ENCODE data around the gene BCR.

BCR gene

GRCh38 chr22:23177197-23177596 is 3.1 kb upstream of the BCR start:
- DNase-seq (ENCODE audit: low spot score) = no peak

- DNase-seq (ENCODE audit: low spot score) = peak; percentile 61
These were observed 1.6 kb upstream of the BCR start for GRCh38 chr22:23178512-23179254.

GRCh38 chr22:23179381-23180299 is 669 bp upstream of the BCR start:
- no peak for DNase-seq (ENCODE audit: low spot score)

GRCh38 chr22:23180893-23181720 is 798 bp downstream of the BCR start:
- DNase-seq (ENCODE audit: low spot score) = no peak

GRCh38 chr22:23181721-23182308 is 1.5 kb downstream of the BCR start:
- no peak for DNase-seq (ENCODE audit: low spot score)

- DNase-seq (ENCODE audit: low spot score) = peak; percentile 70
These were observed 2.2 kb downstream of the BCR start for GRCh38 chr22:23182309-23183060.

- DNase-seq (ENCODE audit: low spot score) = peak; percentile 44
These were observed 2.9 kb downstream of the BCR start for GRCh38 chr22:23183061-23183698.

- DNase-seq (ENCODE audit: low spot score) = no peak
These were observed 3.9 kb downstream of the BCR start for GRCh38 chr22:23184100-23184763.

- DNase-seq (ENCODE audit: low spot score) = no peak
These were observed 4.4 kb downstream of the BCR start for GRCh38 chr22:23184764-23185113.

GRCh38 chr22:23187211-23187610 is 6.9 kb downstream of the BCR start:
- no peak for DNase-seq (ENCODE audit: low spot score)

GRCh38 chr22:23187871-23188700 is 7.8 kb downstream of the BCR start:
- DNase-seq (ENCODE audit: low spot score) = no peak

GRCh38 chr22:23190526-23190925 is 10.2 kb downstream of the BCR start:
- no peak for DNase-seq (ENCODE audit: low spot score)

GRCh38 chr22:23192133-23192532 is 11.8 kb downstream of the BCR start:
- DNase-seq (ENCODE audit: low spot score) = no peak

- DNase-seq (ENCODE audit: low spot score) = no peak
These were observed 12.2 kb downstream of the BCR start for GRCh38 chr22:23192558-23192957.

- DNase-seq (ENCODE audit: low spot score) = no peak
These were observed 13.0 kb downstream of the BCR start for GRCh38 chr22:23193196-23193827.

- DNase-seq (ENCODE audit: low spot score) = no peak
These were observed 13.6 kb downstream of the BCR start for GRCh38 chr22:23193882-23194281.

- DNase-seq (ENCODE audit: low spot score) = no peak
These were observed 15.9 kb downstream of the BCR start for GRCh38 chr22:23196165-23196564.

- no peak for DNase-seq (ENCODE audit: low spot score)
These were observed 17.5 kb downstream of the BCR start for GRCh38 chr22:23197836-23198235.

GRCh38 chr22:23199159-23199558 is 18.9 kb downstream of the BCR start:
- DNase-seq (ENCODE audit: low spot score) = no peak
